OCI-LY3 (cell line): Measurements from ENCODE around the gene HMX3.

Experiments
- EZH2phosphoT487 ChIP-seq: fragments of 200-600 bp; shearing (Covaris generic); IDR thresholded peaks from 2 replicates; pipeline ENCODE4 v1.6.1; 2018; ENCODE audit warnings: antibody characterized with exemption, mixed run types, low read depth
- TF ChIP-seq, protein P1 (sequence below): fragments of 200-600, 300-600 bp; sonication (generic); IDR thresholded peaks from 2 replicates; pipeline ENCODE4 v1.5.1; 2014; ENCODE audit warnings: antibody characterized with exemption, low read length, low read depth

- TF ChIP-seq, protein P1, sequence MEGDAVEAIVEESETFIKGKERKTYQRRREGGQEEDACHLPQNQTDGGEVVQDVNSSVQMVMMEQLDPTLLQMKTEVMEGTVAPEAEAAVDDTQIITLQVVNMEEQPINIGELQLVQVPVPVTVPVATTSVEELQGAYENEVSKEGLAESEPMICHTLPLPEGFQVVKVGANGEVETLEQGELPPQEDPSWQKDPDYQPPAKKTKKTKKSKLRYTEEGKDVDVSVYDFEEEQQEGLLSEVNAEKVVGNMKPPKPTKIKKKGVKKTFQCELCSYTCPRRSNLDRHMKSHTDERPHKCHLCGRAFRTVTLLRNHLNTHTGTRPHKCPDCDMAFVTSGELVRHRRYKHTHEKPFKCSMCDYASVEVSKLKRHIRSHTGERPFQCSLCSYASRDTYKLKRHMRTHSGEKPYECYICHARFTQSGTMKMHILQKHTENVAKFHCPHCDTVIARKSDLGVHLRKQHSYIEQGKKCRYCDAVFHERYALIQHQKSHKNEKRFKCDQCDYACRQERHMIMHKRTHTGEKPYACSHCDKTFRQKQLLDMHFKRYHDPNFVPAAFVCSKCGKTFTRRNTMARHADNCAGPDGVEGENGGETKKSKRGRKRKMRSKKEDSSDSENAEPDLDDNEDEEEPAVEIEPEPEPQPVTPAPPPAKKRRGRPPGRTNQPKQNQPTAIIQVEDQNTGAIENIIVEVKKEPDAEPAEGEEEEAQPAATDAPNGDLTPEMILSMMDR = no peak
- no peak for TF ChIP-seq EZH2phosphoT487
Observed at GRCh38 chr10:123146894-123147634, 11.3 kb downstream of the HMX3 start.
